HG03469 (cell line): ENCODE data around the gene KCTD15.

Experiments
- ATAC-seq: cut with Tn5 transposase; IDR thresholded peaks from one replicate; pipeline ENCODE4 v1.9.1; 2021; ENCODE audit warnings: mild to moderate bottlenecking, moderate library complexity, moderate number of reproducible peaks; ENCODE audit not compliant: unreplicated experiment

KCTD15 gene

GRCh38 chr19:33796164-33796875 lies at the start of gene KCTD15:
Gene KCTD15 (plus strand): TSS chr19:33796870. CDS start chr19:33800455, 3,585 bp downstream.
- ATAC-seq: no peak

DNA sequence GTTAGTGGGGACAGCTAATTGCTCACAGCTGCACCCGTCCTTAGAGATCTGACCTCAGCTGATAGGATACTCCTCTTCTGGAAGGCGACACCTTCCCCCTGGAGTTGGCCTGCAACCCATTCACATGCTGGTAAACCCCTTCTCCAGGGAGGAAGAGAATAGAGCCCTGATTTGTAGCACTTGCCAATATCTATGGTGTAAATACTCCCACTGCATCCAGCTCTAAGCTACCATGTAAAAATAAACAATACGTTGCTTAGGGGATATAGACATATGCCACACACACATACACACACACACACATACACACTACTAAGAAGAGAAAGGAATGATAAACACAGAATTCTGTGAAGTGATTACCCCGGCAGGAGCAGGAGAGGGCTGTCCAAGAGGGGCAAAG lies 49.4 kb upstream of the KCTD15 start:
- no peak for ATAC-seq

DNA sequence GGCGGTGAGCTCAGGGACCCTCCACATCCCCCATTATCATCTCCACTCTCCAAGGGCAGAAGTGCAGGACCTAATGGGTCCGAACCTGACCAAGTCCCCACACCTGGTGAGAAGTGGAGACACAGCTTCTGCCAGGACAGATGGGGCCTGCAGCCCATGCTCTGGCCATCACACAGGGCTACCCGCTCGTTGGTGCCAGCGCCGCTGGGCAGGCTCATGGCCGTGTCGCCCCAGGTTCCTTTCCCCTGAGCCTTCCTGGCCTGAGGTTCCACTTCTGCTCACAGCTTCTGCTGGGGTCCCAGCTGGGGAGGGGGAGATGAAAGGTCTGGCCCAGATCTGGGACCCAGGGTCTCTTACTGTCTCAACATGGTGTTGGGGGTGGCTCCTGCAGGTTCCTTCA lies 48.4 kb upstream of the KCTD15 start:
- ATAC-seq: no peak

GRCh38 chr19:33749016-33749415 lies 47.7 kb upstream of the KCTD15 start:
- ATAC-seq: no peak

GRCh38 chr19:33749619-33750175 lies 47.0 kb upstream of the KCTD15 start:
- ATAC-seq: no peak

DNA sequence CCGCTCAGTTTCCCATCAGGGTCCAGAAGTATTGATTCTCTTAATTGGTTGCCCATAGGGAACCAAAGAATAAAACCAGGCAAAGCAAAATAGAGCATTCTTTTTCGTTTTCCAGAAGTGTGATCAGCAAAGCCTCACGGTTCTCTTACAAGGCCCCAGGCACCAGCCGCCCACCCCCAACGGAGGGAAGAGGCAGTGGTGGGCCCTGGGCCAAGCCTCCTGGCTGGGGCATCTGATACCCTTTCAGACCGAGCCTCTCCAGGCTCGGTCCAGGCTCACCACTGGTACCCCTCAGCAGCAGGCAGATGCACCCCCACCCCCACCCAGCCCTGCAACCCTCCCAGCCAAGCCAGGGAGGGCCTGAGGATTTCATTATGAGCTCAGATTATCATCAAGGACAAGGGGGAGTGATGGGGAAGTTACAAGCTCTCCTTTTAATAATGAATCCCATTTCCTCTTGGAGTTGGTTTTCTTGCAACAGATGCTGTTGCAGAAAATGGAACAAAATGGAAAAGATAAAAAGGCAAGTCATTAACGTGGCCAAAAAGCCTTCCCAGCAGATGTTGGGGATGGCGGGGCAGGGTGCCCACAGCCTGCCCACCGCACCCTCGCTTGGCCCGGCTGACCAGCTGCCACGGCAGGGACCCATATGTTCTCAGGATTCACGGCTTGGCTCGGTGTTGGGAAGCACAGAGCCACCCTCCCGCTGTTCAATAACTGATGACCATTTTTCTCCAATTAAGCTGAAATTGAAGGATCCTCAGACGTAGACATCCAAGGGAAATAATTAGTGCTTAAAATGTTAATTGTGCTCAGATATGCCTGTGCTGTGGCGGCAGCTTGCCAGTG lies 45.9 kb upstream of the KCTD15 start:
- ATAC-seq: no peak

DNA sequence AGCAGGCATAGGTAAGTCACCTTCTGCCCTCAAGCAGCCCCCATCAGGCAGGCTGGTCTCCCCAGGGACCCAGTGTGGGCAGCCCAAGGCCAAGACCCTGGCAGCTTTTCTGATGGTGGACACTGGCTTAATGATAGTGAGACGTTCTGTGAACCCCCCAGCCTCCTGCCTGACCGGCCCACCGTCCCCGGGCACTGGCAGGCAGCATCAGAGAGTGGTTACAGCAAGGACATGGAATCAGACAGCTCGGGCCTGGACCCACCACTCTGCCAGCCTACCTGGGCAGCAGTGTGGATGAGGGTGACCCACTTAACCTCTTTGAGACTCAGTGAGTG lies 45.3 kb upstream of the KCTD15 start:
- no peak for ATAC-seq

- no peak for ATAC-seq
Measured at GRCh38 chr19:33752018-33752800, 44.5 kb upstream of the KCTD15 start.

- no peak for ATAC-seq
Measured at GRCh38 chr19:33752945-33753344, 43.7 kb upstream of the KCTD15 start.

GRCh38 chr19:33754361-33754760 lies 42.3 kb upstream of the KCTD15 start:
- no peak for ATAC-seq

GRCh38 chr19:33755099-33756035 lies 41.3 kb upstream of the KCTD15 start:
- ATAC-seq: no peak

GRCh38 chr19:33756177-33756576 lies 40.5 kb upstream of the KCTD15 start:
- ATAC-seq: no peak

- ATAC-seq: no peak
Measured at GRCh38 chr19:33758541-33759013, 38.1 kb upstream of the KCTD15 start.

GRCh38 chr19:33759356-33759755 lies 37.3 kb upstream of the KCTD15 start:
- no peak for ATAC-seq

DNA sequence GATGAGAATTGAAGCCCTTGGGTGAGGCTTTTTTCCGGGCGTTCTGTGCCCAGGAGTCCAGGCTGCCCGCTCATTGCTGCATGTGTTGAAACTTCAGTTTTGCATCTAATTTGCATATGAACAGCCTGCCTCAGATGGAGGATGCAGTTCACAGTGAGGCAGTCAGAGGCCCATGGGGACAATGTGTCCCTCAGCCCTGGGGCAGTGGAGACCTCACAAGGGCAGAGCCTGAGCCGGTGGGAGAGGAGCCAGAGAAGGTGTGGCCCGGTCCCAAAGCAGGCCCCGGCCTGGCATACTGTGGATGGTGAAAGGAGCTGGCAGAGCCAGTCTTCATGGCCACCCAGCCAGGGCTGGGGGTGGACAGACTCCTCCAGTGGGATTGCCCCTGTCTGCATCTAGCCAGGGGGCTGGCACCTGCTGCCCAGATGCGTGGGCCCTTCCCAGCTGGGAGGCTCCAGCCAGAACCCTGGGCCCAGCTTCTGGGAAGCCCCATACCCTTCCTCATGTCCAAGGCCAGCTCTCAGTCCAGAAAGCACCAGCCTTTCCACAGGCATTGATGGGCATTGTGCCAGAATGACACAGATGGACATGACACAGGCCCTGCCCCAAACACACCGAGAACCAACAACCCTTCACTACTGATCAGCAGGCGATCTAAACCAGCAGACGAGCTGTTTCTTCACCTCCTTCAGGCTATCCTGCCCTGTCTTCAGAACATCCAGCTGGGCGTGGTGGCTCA lies 32.9 kb upstream of the KCTD15 start:
- no peak for ATAC-seq

DNA sequence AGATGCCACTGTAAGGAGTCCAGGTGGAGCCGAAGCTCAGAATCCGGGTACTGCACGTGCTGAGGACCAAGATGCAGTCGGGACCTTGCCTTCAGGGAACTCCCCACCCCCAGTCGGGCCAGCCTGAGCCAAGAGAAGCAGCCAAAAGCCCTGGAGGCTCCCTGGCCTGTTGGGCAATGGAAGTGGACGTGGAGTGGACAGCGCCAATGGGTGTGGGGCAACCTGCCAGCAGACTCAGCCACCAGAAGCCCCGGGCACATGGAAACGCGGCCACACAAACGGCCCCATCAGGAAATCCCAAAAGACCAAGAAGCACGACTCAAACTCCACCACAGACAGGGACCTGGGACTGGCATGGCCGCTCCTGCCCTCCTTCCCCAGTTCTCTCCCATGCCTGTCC lies 30.0 kb upstream of the KCTD15 start:
- no peak for ATAC-seq

- no peak for ATAC-seq
Measured at GRCh38 chr19:33767898-33768413, 28.7 kb upstream of the KCTD15 start.

GRCh38 chr19:33769208-33769607 lies 27.5 kb upstream of the KCTD15 start:
- ATAC-seq: no peak

- ATAC-seq: no peak
Measured at GRCh38 chr19:33770107-33770506, 26.6 kb upstream of the KCTD15 start.
